Measurements from ENCODE around the gene SLC9C1. TPM values are rescaled to one million over a fixed set of nuclear protein-coding genes. Genes with fewer than 3 reads are reported as not detected.

The SLC9C1 gene
- under 1 TPM; 0.34 to 0.80 (median 0.80) TPM for polyA plus RNA-seq (ENCODE audit: insufficient read length in 3 of 3)

DNA sequence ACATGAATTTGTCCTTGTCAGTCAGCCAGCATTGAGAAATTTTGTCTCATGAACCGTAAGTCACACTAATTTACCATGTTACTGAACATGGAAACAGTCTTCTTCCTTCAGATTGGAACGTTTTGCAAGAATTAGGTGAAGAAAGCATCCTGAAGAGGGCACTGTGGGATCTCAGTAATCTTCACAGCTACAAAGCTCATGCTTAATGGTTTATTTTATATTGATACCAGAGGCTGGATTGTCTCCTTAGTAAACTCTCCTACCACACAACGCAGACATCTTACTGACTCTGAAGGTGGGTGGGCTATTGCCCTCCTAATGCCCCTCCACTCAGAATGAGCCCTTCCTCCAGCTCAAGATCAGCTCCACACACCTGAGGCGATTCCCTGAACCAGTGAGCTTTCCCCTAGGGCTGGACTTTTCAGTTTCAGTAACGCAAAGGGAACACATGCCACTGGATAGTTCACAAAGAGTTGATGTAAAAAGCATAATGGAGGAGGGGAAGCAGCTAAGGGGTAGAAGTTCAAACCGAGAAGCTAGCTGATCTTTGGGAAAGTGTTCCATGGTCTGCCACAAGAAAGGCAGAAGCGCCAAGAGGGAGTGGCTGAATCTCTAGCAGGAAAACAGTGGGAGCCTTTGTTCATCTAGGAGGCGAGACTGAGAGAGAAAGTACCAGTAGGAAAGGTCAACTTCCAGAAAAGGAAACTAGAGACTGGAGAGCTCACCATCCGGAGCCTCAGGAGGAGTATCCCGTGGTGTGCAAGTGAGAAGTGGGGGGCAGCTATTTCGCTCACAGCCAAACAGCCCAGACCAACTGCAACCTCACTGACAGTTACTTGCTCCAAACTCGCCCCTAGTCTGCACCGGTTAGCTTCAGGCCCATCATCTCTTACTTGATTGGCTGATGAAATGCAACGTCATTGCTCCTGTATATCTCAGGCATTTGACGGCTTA, at the start of gene SLC9C1:
TSS of gene SLC9C1 (minus strand) at position 849 of the 954 bp plus-strand sequence. CDS start 7,425 bp downstream, outside the sequence.
- peak; percentile 69 to 77 (median 74) for DNase-seq (ENCODE audit: low read depth in 3 of 3, low spot score in 2 of 3)

GRCh38 chr3:112341386-112341785, 47.4 kb upstream of the SLC9C1 start:
- DNase-seq (ENCODE audit: low read depth in 3 of 3, low spot score in 2 of 3): no peak

DNA sequence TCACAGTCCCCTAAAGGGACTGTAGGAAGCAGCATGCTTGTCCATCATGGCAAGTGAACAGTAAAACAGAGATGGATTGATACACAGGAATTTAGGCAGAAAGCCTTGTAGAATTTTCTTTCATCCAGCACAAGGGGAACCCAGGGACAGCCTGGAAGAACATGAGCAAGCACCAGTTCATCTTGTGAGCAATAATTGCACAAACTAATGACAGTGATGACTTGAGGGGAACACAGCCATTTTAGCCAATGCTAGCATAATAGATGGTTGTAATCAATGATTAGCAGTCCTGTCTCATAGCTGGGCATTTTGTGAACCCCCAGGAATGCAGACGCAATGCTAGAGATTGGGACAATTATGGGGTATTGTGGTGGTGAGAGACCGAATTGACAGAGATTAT, 45.6 kb upstream of the SLC9C1 start:
- no peak for DNase-seq (ENCODE audit: low read depth in 3 of 3, low spot score in 2 of 3)

DNA sequence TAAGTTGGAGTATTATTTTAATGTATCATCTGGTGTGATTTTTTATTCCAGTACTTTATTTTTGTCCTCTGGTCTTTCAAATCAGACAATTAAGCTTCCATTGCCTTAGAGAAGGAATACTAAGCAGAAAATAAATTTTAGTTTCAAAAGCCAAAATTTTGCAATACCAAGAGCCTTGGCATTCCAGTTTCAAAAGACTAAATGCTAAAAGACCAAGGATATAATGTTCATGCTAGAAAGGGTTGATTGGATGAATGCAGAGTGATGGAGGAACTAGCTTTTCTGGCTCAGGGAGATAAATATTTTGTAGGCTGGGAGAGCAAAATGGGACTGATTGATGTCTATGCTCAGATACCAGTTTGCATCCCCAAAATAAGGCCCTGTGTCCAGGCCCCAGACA, 45.1 kb upstream of the SLC9C1 start:
- DNase-seq (ENCODE audit: low read depth in 3 of 3, low spot score in 2 of 3): no peak

DNA sequence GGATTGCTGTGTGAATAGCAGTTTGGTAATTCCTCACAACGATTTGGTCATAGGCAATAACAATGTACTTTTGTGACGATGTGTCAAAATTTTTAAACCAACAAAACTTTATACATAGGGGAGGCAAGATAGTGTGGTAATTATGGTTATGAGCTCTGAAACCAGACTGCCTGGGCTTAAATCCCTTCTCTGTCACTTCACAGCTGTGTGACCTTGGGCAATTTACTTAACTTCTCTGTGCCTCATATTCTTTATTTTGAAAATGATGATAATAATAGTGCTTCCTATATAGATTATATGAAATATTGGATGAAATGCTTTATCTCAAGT, 44.7 kb upstream of the SLC9C1 start:
- no peak for DNase-seq (ENCODE audit: low read depth in 3 of 3, low spot score in 2 of 3)

GRCh38 chr3:112338021-112338726, 44.2 kb upstream of the SLC9C1 start:
- DNase-seq (ENCODE audit: low read depth in 3 of 3, low spot score in 2 of 3): no peak

DNA sequence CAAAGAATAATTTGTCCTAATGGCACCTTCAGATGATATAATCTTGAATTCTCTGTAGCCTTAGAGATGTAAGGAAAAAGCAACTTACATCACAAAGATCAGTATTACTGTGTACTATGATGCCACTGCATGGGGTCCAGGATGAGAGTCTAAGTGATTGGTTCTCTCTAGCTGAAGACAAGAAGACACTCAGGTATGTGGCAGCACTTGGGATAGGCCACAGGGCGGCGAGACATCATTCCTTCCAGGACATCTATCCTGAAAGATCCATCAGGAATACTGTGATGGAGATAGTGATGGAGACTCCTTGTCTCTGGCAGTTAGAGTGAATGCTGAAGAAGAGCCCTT, 41.4 kb upstream of the SLC9C1 start:
- DNase-seq (ENCODE audit: low read depth in 3 of 3, low spot score in 2 of 3): no peak

DNA sequence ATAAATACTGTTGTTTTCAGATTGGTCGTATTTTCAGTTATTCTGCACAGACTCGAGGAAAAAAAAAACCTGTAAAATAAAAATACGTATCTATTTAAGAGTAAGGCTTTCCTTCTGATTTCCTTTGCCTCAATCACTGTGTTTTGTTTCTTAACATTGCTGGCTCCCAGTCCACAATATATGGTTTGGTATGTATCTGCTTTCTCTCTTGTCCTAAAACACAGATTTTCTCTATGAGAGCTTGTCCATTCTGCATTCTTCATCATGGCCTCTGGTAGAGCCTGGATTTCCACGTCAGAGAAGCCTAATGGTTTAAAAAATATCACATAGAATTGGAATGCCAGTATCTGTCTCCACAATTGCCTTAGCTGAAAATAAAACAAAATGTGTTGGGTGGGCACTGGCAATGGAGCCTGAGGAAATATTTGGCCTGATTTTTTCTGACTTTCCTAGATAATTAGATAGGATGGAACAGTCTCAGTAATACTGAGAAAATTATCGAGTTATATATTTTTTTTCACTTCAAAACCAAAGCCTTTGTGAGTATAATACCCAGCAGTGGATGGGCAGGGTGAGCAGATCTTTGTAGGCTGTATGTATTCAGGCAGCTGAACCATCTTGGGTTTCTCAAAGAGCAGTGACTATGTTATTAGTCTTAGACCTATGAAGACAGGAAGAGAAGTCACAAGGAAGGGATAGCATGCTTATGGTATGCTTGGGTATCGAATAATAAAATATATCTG, 40.8 kb upstream of the SLC9C1 start:
- DNase-seq (ENCODE audit: low read depth in 3 of 3, low spot score in 2 of 3): no peak

DNA sequence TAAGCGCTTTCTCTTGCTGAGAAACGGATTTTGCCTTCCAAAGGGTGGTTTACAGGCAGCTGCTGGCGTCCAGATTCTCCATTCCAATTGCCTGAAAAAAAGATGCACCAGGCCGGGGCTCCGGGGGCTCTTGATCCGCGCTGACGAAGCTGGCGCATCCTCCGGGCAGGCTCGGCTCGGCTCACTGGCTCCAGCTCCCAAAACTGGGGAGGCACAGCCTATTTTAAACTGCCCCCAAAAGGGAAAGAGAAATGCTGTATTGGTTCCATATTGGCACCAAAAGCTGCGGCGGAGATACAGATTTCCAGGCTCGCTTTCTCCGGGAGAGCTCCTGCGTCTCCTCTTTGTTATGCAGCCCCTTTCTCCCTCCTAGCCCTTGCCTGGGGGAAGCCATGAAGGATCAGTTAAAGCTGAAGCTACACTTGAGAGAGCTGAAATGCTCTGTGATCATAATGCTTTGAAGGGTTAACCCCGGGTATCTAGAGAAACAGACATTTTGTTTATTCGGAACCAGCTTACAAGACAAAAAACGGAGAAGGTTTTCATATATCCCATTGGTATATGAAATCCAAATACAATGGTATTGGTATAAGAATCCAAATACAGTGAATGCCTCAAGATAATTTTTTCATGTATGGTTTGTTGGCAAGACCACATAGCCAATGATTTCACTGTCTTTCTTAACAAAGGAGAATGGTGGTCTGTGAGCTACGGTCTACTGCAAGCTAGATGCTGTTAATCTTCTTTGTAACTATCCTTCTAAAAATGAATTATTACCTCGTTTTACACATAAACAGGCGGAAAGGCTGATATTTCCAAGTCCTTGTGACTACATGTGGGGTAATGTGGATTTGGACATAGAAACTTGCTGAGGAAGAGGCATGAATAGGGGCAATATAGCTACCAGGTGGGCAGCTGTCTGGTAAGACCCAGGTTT, 39.6 kb upstream of the SLC9C1 start:
- peak; percentile 62 to 74 (median 62) for DNase-seq (ENCODE audit: low read depth in 3 of 3, low spot score in 2 of 3)

DNA sequence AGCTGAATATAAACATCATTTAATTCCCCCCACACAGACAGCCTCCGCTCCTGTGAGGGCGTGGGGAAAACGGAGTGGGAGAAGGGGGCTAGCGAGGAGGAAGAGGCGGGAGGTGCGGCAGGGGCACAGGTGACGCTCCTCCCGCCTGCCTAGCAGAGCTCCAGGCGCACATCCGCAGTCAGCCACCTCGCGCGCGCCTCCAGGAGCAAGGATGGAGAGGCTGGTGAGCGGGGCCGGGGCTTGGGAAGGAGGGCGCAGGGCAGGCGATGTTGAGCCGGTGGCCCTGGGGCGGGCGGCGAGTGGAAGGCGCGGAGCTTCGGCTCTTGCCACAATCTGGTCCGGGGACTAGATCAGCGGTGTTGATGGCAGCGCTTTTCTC, 39.0 kb upstream of the SLC9C1 start, which contains the start of gene CD200:
TSS of gene CD200 (plus strand) at position 155 of the 379 bp plus-strand sequence. CDS start at position 212, 57 bp downstream.
- peak in 2 of 3 donors; percentile 39 to 51 for DNase-seq (ENCODE audit: low read depth in 3 of 3, low spot score in 2 of 3)

DNA sequence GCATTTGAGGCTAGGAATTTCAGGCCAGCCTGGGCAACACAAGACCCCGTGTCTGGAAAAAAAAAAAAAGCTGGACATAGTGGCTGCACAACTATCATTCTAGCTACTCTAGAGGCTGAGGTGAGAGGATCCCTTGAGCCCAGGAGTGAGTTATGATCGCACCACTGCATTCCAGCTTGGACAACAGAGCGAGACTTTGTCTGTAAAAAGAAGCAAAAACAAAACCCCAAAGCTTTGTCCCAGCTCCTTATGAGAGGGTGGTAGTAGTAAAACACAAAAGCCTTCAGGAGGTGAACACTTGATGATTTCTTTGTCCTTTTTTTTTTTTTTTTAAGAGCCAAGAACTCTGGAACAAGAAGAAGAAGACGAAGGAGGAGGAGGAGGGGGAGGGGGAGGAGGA, 37.8 kb upstream of the SLC9C1 start:
- DNase-seq (ENCODE audit: low read depth in 3 of 3, low spot score in 2 of 3): no peak

DNA sequence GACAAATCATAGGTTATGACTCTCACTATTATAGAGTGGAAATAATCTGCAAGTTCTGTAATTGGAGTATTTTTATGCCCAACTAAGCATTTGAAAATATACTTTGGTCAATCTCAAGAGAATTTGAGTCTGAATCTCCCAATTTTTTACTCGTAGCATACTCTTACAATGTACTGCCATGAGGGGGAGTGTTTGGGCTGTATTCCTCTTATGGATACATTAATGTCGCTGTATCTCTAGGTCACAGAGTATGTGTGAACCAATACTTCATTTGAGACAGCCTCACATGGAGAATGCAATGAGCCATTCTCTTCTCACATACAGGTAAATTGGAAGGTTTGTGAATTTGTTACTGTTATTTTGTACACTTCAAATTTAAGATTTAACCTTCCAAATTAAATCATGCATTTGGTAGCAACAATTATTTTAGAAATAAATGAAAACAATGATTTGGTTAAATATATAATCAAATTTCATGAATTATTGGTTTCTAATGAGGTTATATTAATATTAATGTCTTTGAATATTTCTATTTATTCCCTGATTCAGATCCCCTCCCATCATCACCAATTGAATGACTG, 33.4 kb upstream of the SLC9C1 start:
- DNase-seq (ENCODE audit: low read depth in 3 of 3, low spot score in 2 of 3): no peak

- DNase-seq (ENCODE audit: low read depth in 3 of 3, low spot score in 2 of 3): no peak
Measured at GRCh38 chr3:112321867-112322652, 28.0 kb upstream of the SLC9C1 start.

- no peak for DNase-seq (ENCODE audit: low read depth in 3 of 3, low spot score in 2 of 3)
Measured at GRCh38 chr3:112320691-112321090, 26.7 kb upstream of the SLC9C1 start.

GRCh38 chr3:112319516-112320276, 25.7 kb upstream of the SLC9C1 start:
- no peak for DNase-seq (ENCODE audit: low read depth in 3 of 3, low spot score in 2 of 3)

DNA sequence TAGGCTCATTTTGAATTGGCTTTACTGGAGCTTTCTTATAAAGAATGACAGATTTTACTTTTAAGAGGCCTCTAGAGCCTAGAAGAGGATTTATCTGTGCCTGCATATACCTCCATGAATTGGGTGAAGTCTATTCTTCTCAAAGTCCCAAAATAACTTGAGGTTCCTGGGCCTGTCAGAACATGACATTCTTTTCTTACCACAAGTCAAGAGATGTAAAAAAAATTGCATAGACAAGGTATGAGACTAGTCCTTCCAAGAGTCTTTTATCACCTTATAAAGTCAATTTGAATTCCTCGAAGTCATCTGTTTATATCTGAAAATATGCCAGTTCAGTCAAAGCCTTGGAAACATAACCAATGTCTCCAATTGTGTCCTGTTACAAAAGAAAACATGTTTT, 21.8 kb upstream of the SLC9C1 start:
- DNase-seq (ENCODE audit: low read depth in 3 of 3, low spot score in 2 of 3): no peak

DNA sequence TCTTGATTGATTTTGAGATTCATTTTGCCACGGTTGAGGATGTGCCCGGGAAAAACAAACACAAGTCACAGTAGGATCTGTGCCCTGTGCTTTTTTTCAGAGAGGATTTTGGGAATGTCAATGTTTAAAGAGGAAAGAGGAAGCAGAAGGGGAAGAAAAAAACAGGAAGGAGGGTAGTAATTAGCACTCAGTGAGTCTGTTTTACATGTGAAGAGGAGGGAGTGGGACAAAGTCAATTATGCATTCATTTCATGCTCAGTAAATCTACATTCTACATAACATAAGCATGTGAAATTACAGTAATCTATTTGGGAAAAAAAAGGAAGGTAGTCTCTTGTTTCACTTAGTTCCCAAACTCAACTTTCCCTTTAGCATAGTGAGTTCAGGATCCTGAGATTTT, 20.6 kb upstream of the SLC9C1 start:
- no peak for DNase-seq (ENCODE audit: low read depth in 3 of 3, low spot score in 2 of 3)

Data from right renal cortex interstitium (tissue), 3 donors.